Upper lobe of left lung (tissue), 6 donors: Measurements from ENCODE around the gene SUSD3. TPM values are rescaled to one million over a fixed set of nuclear protein-coding genes. Genes with fewer than 3 reads are reported as not detected.
"Not testable (repeated sequence)": the region's sequence is repeated elsewhere in the genome, so short reads cannot be mapped to it uniquely, and the experiment has no call there.

ENCODE experiments used
- ATAC-seq, 2 donors: fragments of 200-7000 bp; cut with Tn5 transposase; one replicate each; pipeline ENCODE4 v1.9.1; 2022; ENCODE audit warnings: mild to moderate bottlenecking in 2 of 2, moderate library complexity in 2 of 2; ENCODE audit not compliant: low FRiP score in 2 of 2
- DNase-seq, 2 donors: peaks; one replicate each; pipeline ENCODE4 v3.0.0-alpha.2; 2019 to 2020
- H3K27ac ChIP-seq, 4 donors: fragments of 200-600 bp; sonication (generic); one replicate each; pipeline ENCODE4 v1.5.1; 2016 to 2019
- H3K27me3 ChIP-seq, 4 donors: fragments of 200-600 bp; sonication (generic); one replicate each; pipeline ENCODE4 v1.5.1; 2017 to 2019
- H3K36me3 ChIP-seq, 4 donors: fragments of 200-600 bp; sonication (generic); one replicate each; pipeline ENCODE4 v1.5.1; 2016 to 2019
- H3K4me1 ChIP-seq, 4 donors: fragments of 200-600 bp; sonication (generic); one replicate each; pipeline ENCODE4 v1.5.1; 2018 to 2019
- H3K4me3 ChIP-seq, 4 donors: fragments of 200-600 bp; sonication (generic); one replicate each; pipeline ENCODE4 v1.5.1; 2017 to 2019; ENCODE audit warnings: mild to moderate bottlenecking in 2 of 4, moderate library complexity in 1 of 4
- H3K9me3 ChIP-seq, 4 donors: fragments of 200-600 bp; sonication (generic); one replicate each; pipeline ENCODE4 v1.5.1; 2018 to 2019
- CTCF ChIP-seq, 6 experiments: fragments of 450-650 bp in 4 of 6; fragments of 200-600 bp in 2 of 6; sonication (generic) in 2 of 6; IDR thresholded peaks; one replicate each; pipeline ENCODE4 v1.5.1; 2016 to 2019; ENCODE audit warnings: antibody characterized with exemption in 6 of 6
- EP300 ChIP-seq, 4 donors: sonication (generic); formaldehyde crosslinking; IDR thresholded peaks; one replicate each; pipeline ENCODE4 v1.5.1; 2017; ENCODE audit warnings: antibody characterized with exemption in 4 of 4, control low read depth in 2 of 4
- POLR2A ChIP-seq, 4 donors: fragments of 450-650 bp; IDR thresholded peaks; one replicate each; pipeline ENCODE4 v1.5.1; 2016 to 2017; ENCODE audit warnings: antibody characterized with exemption in 4 of 4, mild to moderate bottlenecking in 2 of 4
- POLR2AphosphoS5 ChIP-seq, 2 donors: sonication (generic); formaldehyde crosslinking; IDR thresholded peaks; one replicate each; pipeline ENCODE4 v1.5.1; 2017; ENCODE audit warnings: antibody characterized with exemption in 2 of 2
- WGBS, 2 donors: methylation state at CpG; one replicate each; pipeline ENCODE4 v1.1.5; 2017 to 2018; 5-methylcytosine and 5-hydroxymethylcytosine counted together
- total RNA-seq, 6 donors: library from RNA; depleted of rRNA in 4 of 6; stranded (reverse); fragments of >200 nt in 4 of 6; gene quantifications; one replicate each; pipeline versions ENCODE4 v1.1.0 to v1.2.1, GENCODE V29; 2016 to 2021
- donor health status: DM: no; HTN: no; CAD: no; lungs with moderate emphysema.
- donor health status: DM: no; HTN: yes; CAD: no; lungs with severe emphysema.

SUSD3 gene
- total RNA-seq, 6 donors from 2014 or later = 3.9 to 17.8 (median 5.2) TPM

GRCh38 chr9:93011114-93011513, 47.4 kb upstream of the SUSD3 start:
- Histone ChIP-seq H3K27me3 (no peaks in the 10 kb centered on the region), H3K36me3 (peaks cover 0 to 56% (median 31%) of the 10 kb centered on the region in 4 donors), H3K4me1 (peaks cover 0 to 4% (median 2%) of the 10 kb centered on the region in 4 donors), H3K4me3 (no peak overlapping the region), H3K9me3 (no peaks in the 10 kb centered on the region), H3K27ac (no peak overlapping the region)
- TF ChIP-seq CTCF (IDR thresholded peaks at IDR 0.05) (no peak), EP300 (IDR thresholded peaks at IDR 0.05) (no peak), POLR2AphosphoS5 (IDR thresholded peaks at IDR 0.05) (no peak), POLR2A (IDR thresholded peaks at IDR 0.05) (no peak)
- ATAC-seq (peak in 1 of 2 donors; percentile 8), DNase-seq (no peak)
- 89 to 100% methylated on average over 1 to 7 of the region's 8 CpGs for WGBS, 2 donors

- ATAC-seq (no peak), DNase-seq (peak in 1 of 2 donors; percentile 17)
- no peak for TF ChIP-seq CTCF (IDR thresholded peaks at IDR 0.05)
- TF ChIP-seq EP300 (IDR thresholded peaks at IDR 0.05) = no peak
- TF ChIP-seq POLR2AphosphoS5 (IDR thresholded peaks at IDR 0.05) = no peak
- TF ChIP-seq POLR2A (IDR thresholded peaks at IDR 0.05) = no peak
- 93 to 95% methylated on average over 8 to 14 of the region's 14 CpGs for WGBS, 2 donors
- H3K9me3 ChIP-seq = no peaks in the 10 kb centered on the region
- H3K27ac ChIP-seq = no peak overlapping the region
- no peak overlapping the region for H3K4me3 ChIP-seq
- no peaks in the 10 kb centered on the region for H3K27me3 ChIP-seq
- H3K36me3 ChIP-seq = peaks cover 0 to 42% (median 28%) of the 10 kb centered on the region in 4 donors
- peaks cover 0 to 4% (median 1%) of the 10 kb centered on the region in 4 donors for H3K4me1 ChIP-seq
Observed at GRCh38 chr9:93012963-93013855, 45.3 kb upstream of the SUSD3 start.

GRCh38 chr9:93013856-93014582, 44.5 kb upstream of the SUSD3 start:
- WGBS, 2 donors = 84 to 91% methylated on average over 9 to 13 of the region's 13 CpGs
- peaks cover 0 to 40% (median 27%) of the 10 kb centered on the region in 4 donors for H3K36me3 ChIP-seq
- peaks cover 0 to 3% (median 0%) of the 10 kb centered on the region in 4 donors for H3K4me1 ChIP-seq
- no peak for ATAC-seq
- H3K27ac ChIP-seq = no peak overlapping the region
- H3K4me3 ChIP-seq = no peak overlapping the region
- TF ChIP-seq POLR2AphosphoS5 (IDR thresholded peaks at IDR 0.05) (no peak), EP300 (IDR thresholded peaks at IDR 0.05) (no peak), CTCF (IDR thresholded peaks at IDR 0.05) (no peak), POLR2A (IDR thresholded peaks at IDR 0.05) (no peak)
- no peaks in the 10 kb centered on the region for H3K27me3 ChIP-seq
- peak in 1 of 2 donors; percentile 18 for DNase-seq
- H3K9me3 ChIP-seq = no peaks in the 10 kb centered on the region

- H3K4me1 ChIP-seq, H3K9me3 ChIP-seq, H3K27me3 ChIP-seq, H3K4me3 ChIP-seq, H3K27ac ChIP-seq, ATAC-seq: not testable (repeated sequence)
- DNase-seq = peak in 1 of 2 donors; percentile 47
- peaks cover 0 to 41% (median 29%) of the 10 kb centered on the region in 4 donors for H3K36me3 ChIP-seq
- 62 to 71% methylated on average over 10 of the region's 10 CpGs for WGBS, 2 donors
Observed at GRCh38 chr9:93015190-93015589, 43.3 kb upstream of the SUSD3 start.

GRCh38 chr9:93017621-93018020, 40.9 kb upstream of the SUSD3 start:
- WGBS, 2 donors = 94 to 98% methylated on average over 6 to 9 of the region's 9 CpGs
- no peak for TF ChIP-seq EP300 (IDR thresholded peaks at IDR 0.05)
- TF ChIP-seq POLR2A (IDR thresholded peaks at IDR 0.05) = no peak
- no peak for TF ChIP-seq POLR2AphosphoS5 (IDR thresholded peaks at IDR 0.05)
- TF ChIP-seq CTCF (IDR thresholded peaks at IDR 0.05) = no peak
- H3K27ac ChIP-seq = no peak overlapping the region
- H3K27me3 ChIP-seq = no peaks in the 10 kb centered on the region
- peaks cover 0 to 52% (median 42%) of the 10 kb centered on the region in 4 donors for H3K36me3 ChIP-seq
- H3K9me3 ChIP-seq = no peaks in the 10 kb centered on the region
- no peaks in the 10 kb centered on the region for H3K4me1 ChIP-seq
- H3K4me3 ChIP-seq = no peak overlapping the region
- ATAC-seq (no peak), DNase-seq (no peak)
